ENCODE data around the gene MSS51.

The MSS51 gene

DNA sequence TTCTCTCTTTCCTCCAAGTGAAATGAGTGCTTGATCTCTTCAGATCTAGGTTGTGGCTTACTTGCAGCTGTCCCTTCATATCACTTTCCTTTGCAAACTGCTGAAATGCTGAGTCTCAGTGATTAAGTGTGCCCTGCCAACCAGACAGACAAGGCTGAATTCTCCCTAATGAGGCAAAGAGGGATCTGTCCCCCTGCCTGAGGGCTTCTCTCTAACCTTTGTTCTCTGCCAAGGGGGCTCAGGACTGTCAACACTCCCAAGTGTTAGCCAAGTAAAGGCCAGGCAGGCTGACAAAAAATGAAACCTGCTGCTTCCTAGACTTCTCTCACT lies at the start of gene MSS51:
MSS51 (minus strand) TSS at position 24 of the 330 bp plus-strand sequence. CDS start 5,277 bp downstream, outside the sequence.
- DNase-seq (ENCODE audit: low spot score), result no peak

DNA sequence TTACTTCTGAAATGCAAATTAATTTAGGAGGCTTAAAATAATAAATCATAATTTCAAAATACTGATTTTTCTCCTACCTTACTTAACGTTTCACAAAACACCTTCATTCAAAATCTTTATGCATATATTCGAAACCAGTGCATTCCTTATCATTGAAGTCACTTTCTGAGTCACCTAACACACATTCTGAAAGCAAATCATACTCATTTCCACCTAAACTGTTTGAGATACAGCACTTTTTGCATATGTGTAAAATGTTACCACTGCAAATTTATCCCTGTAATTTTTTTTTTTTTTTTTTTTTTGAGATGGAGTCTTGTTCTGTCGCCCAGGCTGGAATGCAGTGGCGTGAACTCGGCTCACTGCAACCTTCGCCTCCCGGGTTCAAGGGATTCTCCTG lies 46.8 kb upstream of the MSS51 start:
- DNase-seq (ENCODE audit: low spot score), result peak; percentile 76

DNA sequence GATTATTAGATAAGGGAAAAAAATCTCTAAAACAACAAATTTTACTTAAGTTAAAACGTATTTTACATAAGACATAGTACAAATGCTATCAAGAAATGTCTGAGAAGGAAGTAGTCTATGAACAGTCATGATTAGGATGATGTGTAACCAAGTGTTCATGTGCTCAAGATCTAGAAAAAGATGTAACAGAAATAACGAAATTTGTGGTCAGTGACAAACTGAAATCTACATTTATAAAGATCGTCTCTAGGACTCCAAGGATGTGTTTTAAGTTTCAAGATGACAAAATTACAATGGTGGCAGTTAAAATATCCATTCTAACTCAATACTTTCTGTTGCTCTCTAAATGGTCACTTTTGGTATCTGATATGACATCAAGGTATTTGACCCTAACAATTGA lies 45.3 kb upstream of the MSS51 start:
- DNase-seq (ENCODE audit: low spot score), result no peak

DNA sequence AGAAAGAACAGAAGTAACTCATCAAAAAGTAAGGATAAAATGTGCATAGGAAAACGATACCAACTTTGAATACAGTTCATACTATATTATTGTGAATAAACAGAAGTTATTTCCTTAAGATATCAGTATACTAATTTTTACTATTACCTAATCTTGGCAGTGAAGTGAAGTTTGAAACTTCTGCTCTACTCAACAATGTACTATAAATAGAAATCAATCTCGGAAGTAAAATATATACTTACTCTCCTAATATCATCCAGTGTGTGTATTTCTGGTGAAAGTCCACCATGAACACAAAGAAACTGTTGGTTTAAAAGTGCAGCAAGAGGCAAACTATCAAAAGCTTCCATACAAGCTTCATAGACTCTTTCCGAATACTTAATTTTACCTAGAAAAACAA lies 37.9 kb upstream of the MSS51 start:
- no peak for DNase-seq (ENCODE audit: low spot score)

DNA sequence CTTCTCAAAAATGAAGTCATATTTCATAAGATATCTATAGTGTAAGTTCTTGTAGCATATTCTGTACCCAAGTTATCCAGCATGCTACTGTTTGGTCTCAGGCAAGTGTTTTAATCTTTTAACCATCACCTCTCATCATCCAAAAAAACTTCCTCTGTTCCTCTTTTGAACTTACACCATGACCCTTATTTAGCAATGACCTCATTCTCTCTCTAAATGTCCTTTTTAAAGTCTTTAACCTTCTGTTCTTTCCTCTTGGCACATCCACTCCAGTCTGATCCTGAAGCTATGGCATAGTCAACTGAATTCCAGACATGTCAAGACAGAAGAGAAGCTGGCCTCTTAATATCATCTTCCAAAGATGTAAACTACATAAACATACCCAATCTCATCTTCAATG lies 36.2 kb upstream of the MSS51 start:
- no peak for DNase-seq (ENCODE audit: low spot score)

DNA sequence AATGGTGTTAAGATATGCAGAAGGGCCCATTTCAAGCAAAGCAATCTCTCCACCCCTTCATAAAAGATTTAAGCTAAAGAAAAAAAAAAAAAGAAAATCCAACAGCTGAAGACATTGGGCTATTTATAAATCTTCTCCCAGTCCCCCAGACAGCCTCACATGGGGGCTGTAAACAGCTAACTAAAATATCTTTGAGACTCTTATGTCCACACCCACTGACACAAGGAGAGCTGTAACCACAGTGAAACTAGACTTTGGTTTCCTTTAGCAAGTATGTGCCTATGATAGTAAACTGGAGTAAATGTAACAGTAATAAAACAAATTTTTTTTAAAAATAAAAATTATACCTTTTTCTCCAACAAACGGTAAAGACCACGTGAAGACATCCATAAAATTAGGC lies 33.8 kb upstream of the MSS51 start:
- DNase-seq (ENCODE audit: low spot score), result no peak

DNA sequence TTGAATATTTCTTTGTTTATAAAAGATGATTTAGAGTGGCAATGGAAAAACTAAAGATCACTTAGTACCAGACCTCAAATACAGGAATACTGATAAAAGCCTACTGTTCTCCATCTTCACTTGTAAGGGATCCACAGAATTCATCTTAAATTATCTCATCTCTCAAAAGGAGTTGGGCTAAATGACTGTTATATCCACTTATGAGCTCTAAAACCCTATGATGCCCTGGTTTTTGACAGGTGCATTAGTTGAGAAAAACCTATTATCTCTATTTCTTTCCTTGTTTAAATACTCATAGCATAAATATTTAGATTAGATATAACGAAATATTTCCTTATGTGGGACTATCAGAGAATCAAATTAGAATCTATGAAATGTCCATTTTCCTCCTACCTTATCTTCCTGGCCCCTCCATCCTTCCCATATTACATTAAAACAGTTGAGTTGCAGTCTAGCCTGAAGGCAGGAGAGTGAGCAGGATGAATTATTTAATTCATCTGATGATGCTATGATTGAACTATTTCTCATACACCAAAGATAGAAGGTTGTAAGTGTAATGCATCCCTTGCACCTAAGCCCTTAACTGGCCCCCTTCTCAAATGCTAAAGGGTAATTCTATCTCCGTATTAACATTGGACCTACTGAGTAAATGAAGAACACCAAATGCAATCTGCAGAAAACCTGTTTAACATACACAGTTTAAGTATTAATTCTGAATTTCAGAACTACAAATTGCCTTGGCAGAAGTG lies 32.8 kb upstream of the MSS51 start:
- DNase-seq (ENCODE audit: low spot score), result no peak

DNA sequence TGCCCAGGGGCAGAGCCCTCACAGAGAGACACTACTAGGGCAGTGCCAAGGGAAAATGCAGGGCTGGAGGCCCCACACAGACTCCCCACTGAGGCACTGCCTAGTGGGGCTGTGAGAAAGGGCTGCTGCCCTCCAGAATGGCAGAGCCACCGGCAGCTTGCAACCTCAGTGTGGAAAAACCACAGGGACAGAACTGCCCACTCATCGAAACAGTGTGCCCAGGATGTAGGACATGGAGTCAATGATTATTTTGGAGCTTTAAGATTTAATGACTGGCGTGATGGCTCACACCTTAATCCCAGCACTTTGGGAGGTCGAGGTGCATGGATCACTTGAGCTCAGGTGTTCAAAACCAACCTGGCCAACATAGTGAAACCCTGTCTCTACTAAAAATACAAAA lies 27.5 kb upstream of the MSS51 start:
- no peak for DNase-seq (ENCODE audit: low spot score)

DNA sequence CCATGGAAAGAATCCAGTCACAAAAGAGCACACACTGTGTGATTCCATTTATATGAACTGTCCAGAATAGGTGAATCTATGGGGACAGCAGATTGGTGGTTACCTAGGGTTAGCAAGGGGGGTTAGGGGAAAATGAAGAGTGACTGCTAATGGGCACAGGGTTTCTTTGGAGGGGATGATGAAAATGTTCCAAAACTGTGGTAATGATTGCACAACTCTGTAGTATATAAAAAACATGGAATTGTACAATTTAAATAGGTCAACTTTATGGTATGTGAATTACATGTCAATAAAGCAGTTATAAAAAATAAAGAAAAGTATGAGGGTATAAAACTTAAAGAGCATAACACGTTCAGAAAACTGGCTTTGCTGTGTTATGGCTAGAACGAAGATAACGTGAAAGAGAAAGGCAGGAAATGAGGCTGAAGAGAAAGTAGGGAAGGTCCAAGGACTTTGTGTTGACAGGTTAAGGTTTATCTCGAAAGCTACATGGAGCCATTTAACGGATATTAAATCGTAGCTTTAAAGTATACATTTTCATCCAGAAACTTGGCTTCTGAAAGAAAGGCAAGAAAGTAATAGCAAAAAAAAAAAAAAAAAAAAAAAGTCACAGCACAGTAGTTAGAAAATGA lies 26.4 kb upstream of the MSS51 start:
- DNase-seq (ENCODE audit: low spot score), result no peak

DNA sequence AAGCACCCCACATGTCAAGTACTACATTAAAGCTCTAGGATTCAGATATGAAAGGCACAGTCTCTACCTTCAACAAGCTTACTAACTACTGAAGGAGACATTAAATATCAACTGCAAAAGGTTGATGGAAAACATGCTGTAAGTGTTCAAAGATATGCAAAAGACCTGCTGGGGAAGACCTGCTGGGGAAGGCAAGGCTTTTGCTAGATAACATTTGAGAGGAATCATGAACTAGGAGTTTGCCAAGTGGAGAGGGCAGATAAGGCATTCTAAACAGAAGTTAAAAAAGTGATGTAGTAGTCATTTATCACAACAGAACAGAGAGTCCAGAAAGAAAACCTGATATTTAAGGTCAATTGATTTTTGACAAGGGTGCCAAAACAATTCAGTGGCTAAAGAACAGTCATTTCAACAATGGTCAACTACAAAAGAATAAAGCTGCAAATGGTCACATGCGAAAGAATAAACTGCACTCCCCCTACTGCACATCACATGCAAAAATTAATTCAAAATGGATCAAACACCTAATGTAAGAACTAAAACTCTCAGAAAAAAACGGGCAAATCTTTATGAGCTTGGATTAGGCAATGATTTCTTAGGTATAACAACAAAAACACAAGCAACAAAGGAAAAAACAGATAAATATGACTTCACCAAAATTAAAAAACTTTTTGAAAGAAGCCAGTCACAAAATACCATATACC lies 23.0 kb upstream of the MSS51 start:
- no peak for DNase-seq (ENCODE audit: low spot score)

DNA sequence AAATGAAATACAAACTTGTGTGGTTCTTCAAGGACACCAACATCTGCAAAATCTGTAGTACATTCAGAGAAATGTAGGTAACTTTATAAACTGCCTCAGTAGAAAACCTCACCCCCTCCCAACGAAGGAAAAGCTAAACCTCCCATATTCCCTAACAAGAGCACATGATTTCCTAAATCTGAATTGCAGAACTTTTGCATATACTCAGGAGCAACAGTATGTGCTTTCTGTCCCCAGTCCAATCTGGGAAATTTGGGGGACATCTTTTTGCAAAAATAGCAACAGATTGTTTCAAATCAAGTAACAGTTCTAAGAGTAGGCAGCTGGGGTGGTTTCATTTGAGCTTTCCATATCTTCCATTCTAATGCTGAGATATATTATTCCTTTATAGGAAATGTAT lies 15.8 kb upstream of the MSS51 start:
- no peak for DNase-seq (ENCODE audit: low spot score)

DNA sequence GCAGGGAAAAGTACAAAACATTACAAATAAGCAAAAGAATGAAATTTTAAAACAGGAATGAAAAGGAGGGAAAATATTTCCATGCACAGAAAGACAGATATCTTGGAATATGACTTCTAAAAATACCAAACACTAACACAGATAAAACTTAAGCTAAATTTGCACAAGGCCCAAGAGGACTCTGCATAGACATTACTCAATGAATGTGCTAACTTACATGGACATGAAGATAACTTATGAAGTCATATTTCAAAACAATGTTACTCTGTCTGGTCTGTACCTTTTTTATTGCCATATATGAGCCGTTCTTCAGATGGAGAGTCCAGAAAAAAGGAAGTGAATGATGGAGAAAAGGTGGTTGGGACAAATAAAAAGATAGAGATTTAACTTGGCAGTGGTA lies 15.0 kb upstream of the MSS51 start:
- DNase-seq (ENCODE audit: low spot score), result no peak

DNA sequence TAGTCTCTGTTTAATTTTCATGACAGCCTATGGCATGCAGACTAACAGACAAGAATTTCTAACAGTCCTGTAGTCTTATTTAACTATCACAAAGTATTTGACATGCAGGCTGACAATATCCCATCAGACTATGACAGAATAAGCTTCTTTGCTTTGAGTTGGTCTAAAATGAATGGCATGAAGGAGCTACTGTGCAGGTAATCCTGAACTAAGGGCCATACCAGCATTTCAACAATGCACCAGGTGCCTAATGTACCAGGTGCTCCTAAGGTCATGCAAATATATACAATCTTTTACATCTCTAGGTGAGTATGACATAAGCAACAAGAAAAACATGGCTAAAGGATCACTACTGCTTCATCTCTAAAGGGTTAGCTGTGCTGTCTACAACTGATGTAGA lies 13.6 kb upstream of the MSS51 start:
- DNase-seq (ENCODE audit: low spot score), result no peak

DNA sequence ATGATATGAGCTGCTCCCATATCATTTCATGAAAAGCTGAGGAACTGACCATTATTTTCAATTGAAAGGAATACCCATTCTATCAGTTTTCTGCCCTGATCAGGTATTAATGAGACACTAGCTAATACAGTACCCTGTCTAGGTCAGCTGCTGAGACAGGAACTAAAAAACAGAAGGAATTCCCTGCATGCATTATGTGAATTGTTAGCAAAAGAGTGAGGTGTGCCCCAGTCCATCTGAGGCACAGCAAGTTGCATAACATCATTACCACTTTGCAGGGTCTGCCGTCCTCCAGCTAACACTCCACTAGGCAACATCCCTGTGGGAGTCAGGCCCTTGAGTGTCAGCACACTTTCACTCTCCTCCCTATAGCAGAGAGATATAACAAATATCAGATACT lies 11.1 kb upstream of the MSS51 start:
- DNase-seq (ENCODE audit: low spot score), result no peak

DNA sequence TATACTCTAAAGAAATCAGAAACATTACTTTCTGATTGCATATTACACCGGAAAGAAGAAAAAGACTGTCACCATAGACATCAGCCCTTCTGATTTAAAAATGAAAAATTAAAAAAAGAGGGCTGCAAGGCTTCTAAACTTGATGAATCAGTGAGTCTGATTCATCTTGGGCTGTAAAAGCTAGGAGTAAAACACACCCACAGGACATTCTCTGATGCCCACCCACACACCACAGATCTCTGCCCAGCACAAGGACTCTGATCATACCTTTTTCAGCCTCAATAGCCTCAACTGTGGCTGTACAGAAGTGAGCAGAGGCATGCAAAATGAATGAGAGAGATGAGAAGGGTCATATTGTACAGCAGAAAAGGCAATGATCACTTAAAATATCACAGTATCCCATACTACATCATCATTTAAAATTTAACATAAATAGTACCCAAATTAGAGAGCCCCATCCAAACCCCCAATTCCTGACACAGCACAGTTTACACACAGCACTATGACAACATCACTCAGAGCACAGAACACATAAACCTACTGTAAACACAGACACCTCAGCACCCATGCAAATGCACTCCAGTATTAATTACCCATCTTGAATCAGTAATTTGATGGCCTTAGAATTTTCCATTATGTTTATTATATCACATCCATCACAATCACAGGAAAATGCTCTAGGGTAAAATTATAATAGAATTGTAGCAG lies 6.4 kb upstream of the MSS51 start:
- peak; percentile 61 for DNase-seq (ENCODE audit: low spot score)

DNA sequence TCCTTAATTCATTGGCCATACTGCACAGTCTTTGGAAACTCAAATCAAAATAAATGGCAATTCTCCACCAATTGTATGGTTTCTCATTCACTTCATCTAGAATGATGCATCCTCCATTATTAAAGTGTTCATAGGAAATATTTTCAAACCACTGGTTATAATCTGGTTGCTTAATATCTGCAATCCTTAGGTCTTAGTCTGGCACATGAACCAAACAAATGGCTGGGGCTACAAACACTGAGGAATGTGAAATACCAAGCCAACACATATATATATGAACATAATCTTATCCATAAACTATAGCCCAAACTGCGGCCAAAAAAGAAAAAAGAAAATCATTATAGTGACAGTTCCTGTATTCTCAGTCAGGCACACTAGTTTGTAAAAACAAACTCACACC lies 5.7 kb upstream of the MSS51 start:
- no peak for DNase-seq (ENCODE audit: low spot score)

DNA sequence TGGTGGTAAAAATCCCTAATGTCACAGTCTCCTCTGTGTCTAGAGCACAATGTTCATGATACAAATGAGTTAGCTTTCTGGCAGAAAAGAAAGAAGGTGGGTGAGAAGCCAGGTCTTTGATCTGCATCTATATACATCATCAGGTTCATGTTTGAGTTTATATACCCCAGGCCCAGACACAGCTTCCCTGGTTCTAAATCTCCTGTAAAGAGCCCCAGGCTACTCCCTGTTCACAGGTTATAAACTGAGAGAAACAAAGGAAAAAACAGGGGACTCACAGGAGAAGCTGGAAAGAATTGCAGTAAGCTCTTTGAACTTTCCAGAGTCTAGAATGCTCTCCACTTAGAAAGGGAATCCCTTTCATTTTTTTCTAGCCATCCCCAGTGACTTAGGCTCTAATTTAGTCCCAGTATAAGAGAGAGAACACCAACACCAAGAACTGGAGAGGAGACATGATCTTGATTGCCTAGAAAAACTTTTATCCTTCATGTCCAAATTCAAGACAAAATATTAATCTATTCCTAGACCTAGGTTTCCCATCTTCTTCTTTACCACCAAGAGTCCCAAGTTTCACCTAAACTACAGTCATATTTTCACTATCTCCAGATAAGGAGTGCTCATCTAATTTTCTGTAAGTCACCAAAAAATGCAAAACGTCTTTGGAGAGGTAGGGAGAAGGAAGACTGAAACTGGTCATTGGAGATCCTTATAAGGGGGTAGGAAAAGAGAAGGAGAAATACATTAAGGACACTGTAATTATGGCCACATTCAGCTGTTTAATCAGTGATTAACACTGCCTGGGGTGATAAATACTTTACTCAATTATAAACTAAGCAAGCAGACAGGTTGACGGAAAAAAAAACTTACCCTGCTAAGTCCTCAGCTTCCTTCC lies 469 bp downstream of the MSS51 start:
- DNase-seq (ENCODE audit: low spot score), result no peak

DNA sequence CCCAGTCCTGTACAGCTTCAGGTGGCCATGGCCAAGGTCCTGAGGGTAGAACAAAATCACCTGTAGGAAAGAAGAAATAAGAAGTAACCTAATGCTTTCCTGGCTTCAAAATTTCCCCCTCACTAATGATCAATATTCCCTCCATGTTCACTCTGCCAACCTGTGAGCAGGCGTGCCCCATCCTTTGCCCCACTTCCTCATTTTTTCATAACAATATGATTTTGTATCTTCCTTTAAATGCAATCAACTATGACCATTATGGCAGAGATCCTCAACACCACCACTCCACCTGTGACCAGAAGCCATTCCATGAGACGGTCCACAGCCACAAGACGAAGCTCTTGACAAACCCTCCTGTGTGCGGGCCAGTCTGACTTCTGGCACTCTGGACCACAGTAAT lies 7.0 kb downstream of the MSS51 start:
- no peak for DNase-seq (ENCODE audit: low spot score)

DNA sequence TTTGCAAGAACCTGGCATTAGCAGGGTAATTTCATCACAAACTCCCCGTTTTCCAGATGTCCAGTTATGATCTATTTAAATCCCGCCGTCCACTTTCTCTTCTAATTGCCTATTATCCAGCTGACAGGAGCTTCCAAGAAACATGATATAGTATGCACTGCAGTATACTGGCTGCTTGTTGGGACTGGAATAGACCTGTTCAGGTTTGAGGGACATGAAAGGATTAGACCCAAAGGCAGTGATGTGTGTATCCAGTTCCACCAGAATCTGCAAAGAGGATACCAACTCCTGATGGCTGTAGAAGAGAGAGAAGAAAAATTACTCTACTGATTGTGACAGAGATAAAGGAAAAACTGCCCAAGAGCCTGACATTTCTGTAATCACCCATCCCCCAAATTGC lies 8.9 kb downstream of the MSS51 start:
- no peak for DNase-seq (ENCODE audit: low spot score)

DNA sequence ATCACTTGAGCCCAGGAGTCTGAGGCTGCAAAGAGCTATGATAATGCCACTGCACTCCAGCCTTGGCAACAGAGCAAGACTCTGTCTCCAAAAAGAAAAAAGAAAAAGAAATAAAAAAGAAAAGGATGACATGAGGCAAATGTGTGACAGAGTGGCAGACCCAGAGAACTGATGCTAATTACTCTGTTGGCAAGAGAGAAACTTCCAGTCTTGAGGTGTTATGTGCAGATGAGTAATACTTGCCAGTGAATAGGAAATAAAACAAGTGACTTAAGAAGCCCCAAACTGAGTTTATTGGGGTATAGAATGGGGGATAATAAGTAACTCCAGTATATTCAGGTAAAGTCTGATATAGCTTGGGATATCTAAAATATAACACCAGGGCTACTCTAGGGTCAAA lies 10.1 kb downstream of the MSS51 start:
- DNase-seq (ENCODE audit: low spot score), result no peak

DNA sequence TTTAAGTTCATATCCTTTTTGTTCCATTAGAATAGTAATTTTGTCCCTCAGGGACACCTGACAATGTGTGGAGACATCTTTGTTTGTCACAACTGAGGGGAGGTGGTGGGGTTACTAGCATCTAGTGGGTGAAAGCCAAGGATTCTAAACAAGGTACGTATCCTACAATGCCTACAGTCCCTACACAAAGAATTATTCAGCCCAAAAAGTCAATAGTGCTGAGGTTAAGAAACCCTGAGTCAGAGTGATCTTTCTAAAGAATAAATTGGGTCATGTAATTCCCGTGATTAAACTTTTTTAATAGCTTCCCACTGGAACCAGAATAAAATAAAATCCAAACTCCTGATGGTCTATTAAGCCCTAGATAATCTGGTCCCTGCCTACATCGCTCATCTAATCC lies 16.8 kb downstream of the MSS51 start:
- DNase-seq (ENCODE audit: low spot score), result no peak
